Endodermal cell (in vitro differentiated cells): Measurements from ENCODE around the gene TLCD1. TPM values are rescaled to one million over a fixed set of nuclear protein-coding genes. Genes with fewer than 3 reads are reported as not detected.
A peak's percentile ranks its signal among the peaks of the same experiment; 100 is the strongest.

Source experiments
- DNase-seq: peaks from one replicate; pipeline ENCODE4 v3.0.0-alpha.2; 2017
- H3K27ac ChIP-seq: 2 replicates; pipeline ENCODE4 v1.5.1; 2013; ENCODE audit warnings: mild to moderate bottlenecking, low read depth, low read length, moderate library complexity
- H3K27me3 ChIP-seq: 2 replicates; pipeline ENCODE4 v1.6.1; 2013; ENCODE audit warnings: mild to moderate bottlenecking, low read length, moderate library complexity; ENCODE audit not compliant: insufficient read depth, control insufficient read depth, poor library complexity, severe bottlenecking
- H3K36me3 ChIP-seq: 2 replicates; pipeline ENCODE4 v1.7.0; 2013; ENCODE audit warnings: mild to moderate bottlenecking, low read length, moderate library complexity; ENCODE audit not compliant: control insufficient read depth, insufficient read depth
- H3K4me1 ChIP-seq: one replicate; pipeline ENCODE4 v1.7.0; 2013; ENCODE audit warnings: low read length; ENCODE audit not compliant: control insufficient read depth, insufficient read depth
- H3K4me3 ChIP-seq: 2 replicates; pipeline ENCODE4 v1.5.1; 2013; ENCODE audit warnings: mild to moderate bottlenecking, low read length, moderate library complexity
- H3K9ac ChIP-seq: 2 replicates; pipeline ENCODE4 v1.6.1; 2013; ENCODE audit warnings: mild to moderate bottlenecking, low read length, moderate library complexity; ENCODE audit not compliant: poor library complexity, severe bottlenecking; ENCODE audit errors: extremely low read depth
- H3K9me3 ChIP-seq: 2 replicates; pipeline ENCODE4 v1.6.1; 2013; ENCODE audit warnings: mild to moderate bottlenecking, low read length, moderate library complexity; ENCODE audit not compliant: control insufficient read depth
- H3K27ac Mint-ChIP-seq: 2 replicates; pipeline ENCODE4 v1.8.0; 2020; ENCODE audit warnings: mixed read lengths
- H3K27me3 Mint-ChIP-seq: 2 replicates; pipeline ENCODE4 v1.8.0; 2021; ENCODE audit warnings: mild to moderate bottlenecking, mixed read lengths; ENCODE audit not compliant: insufficient read depth
- H3K36me3 Mint-ChIP-seq: 2 replicates; pipeline ENCODE4 v1.8.0; 2020; ENCODE audit warnings: low read depth, mixed read lengths
- H3K4me1 Mint-ChIP-seq: 2 replicates; pipeline ENCODE4 v1.8.0; 2020; ENCODE audit warnings: mixed read lengths
- H3K4me3 Mint-ChIP-seq: 2 replicates; pipeline ENCODE4 v1.8.0; 2020; ENCODE audit warnings: mild to moderate bottlenecking, moderate library complexity, mixed read lengths
- H3K9me3 Mint-ChIP-seq: 2 replicates; pipeline ENCODE4 v1.8.0; 2020; ENCODE audit warnings: mild to moderate bottlenecking, mixed read lengths
- CTCF ChIP-seq: fragments of 200-600 bp; sonication (generic); conservative IDR thresholded peaks from 2 replicates; pipeline ENCODE4 v1.5.0; 2021; ENCODE audit warnings: antibody characterized with exemption, mild to moderate bottlenecking
- WGBS, 2 experiments: methylation state at CpG; one replicate each; pipeline versions ENCODE4 v1.1.5 to v1.1.7; 2013; ENCODE audit warnings: missing lambda C conversion rate in 2 of 2, mixed read lengths in 1 of 2; ENCODE audit not compliant: insufficient coverage in 1 of 2, insufficient read length in 1 of 2; 5-methylcytosine and 5-hydroxymethylcytosine counted together
- total RNA-seq, 2 donors: library from RNA; stranded (reverse); fragmentation: NEBNext Ultra II Directional in 1 of 2; extraction: Animal tissue kit (Norgen Biotek cat#: 25700) in 1 of 2; gene quantifications; 2 replicates in 1 of 2; 3 replicates in 1 of 2; pipeline ENCODE4 v1.2.1, GENCODE V29; 2021

Gene TLCD1
- total RNA-seq, 2 donors from 2014 or later = 17.0 to 22.9 TPM

GRCh38 chr17:28729950-28730330, 3.9 kb upstream of the TLCD1 start:
- Histone ChIP-seq H3K27me3 (no peaks in the 10 kb centered on the region), H3K27ac (no peak overlapping the region), H3K4me1 (no peaks in the 10 kb centered on the region), H3K4me3 (no peak overlapping the region), H3K9ac (no peak overlapping the region), H3K36me3 (peaks cover 4% of the 10 kb centered on the region), H3K9me3 (no peaks in the 10 kb centered on the region)
- Mint-ChIP-seq H3K9me3 (no peaks in the 10 kb centered on the region), H3K27me3 (no peaks in the 10 kb centered on the region), H3K4me1 (peaks cover 12% of the 10 kb centered on the region), H3K27ac (peak overlapping the region; percentile 78), H3K36me3 (peaks cover 7% of the 10 kb centered on the region), H3K4me3 (no peak overlapping the region)
- WGBS, 2 experiments = 90 to 95% methylated on average over 9 of the region's 11 CpGs
- TF ChIP-seq CTCF = no peak
- no peak for DNase-seq

- Mint-ChIP-seq H3K9me3 (no peaks in the 10 kb centered on the region), H3K27me3 (no peaks in the 10 kb centered on the region), H3K27ac (peak within 1 kb of the TSS; percentile 97), H3K36me3 (peaks cover 12% of the 10 kb centered on the region), H3K4me3 (peak within 1 kb of the TSS; percentile 89), H3K4me1 (peaks cover 20% of the 10 kb centered on the region)
- Histone ChIP-seq H3K27me3 (no peaks in the 10 kb centered on the region), H3K36me3 (peaks cover 12% of the 10 kb centered on the region), H3K4me3 (peak within 1 kb of the TSS; percentile 92), H3K4me1 (no peaks in the 10 kb centered on the region), H3K9ac (peak within 1 kb of the TSS; percentile 75), H3K9me3 (no peaks in the 10 kb centered on the region), H3K27ac (peak within 1 kb of the TSS; percentile 55)
- peak; percentile 99 for DNase-seq
- 0% methylated on average over 6 to 61 of the region's 64 CpGs for WGBS, 2 experiments
- TF ChIP-seq CTCF = no peak
Measured at GRCh38 chr17:28728364-28729200, 2.5 kb upstream of the TLCD1 start, which contains the start of gene NEK8. Gene NEK8, plus strand, starts transcription at chr17:28728788. Its CDS starts 26 bp downstream, at chr17:28728814.

- Mint-ChIP-seq H3K4me3 (peak overlapping the region; percentile 89), H3K9me3 (no peaks in the 10 kb centered on the region), H3K36me3 (peaks cover 28% of the 10 kb centered on the region), H3K4me1 (peaks cover 31% of the 10 kb centered on the region), H3K27me3 (no peaks in the 10 kb centered on the region), H3K27ac (peak overlapping the region; percentile 97)
- no peaks in the 10 kb centered on the region for H3K27me3 ChIP-seq
- TF ChIP-seq CTCF = peak; percentile 99
- H3K9ac ChIP-seq = peak overlapping the region; percentile 75
- peak; percentile 100 for DNase-seq
- H3K4me3 ChIP-seq = peak overlapping the region; percentile 92
- H3K27ac ChIP-seq = peak overlapping the region; percentile 85
- peaks cover 4% of the 10 kb centered on the region for H3K4me1 ChIP-seq
- H3K9me3 ChIP-seq = no peaks in the 10 kb centered on the region
- H3K36me3 ChIP-seq = peaks cover 27% of the 10 kb centered on the region
- 0% methylated on average over 20 to 55 of the region's 57 CpGs for WGBS, 2 experiments
Measured at GRCh38 chr17:28726627-28727491, 826 bp upstream of the TLCD1 start.
